OCI-LY1 (cell line): Measurements from ENCODE around the gene PC.

ENCODE experiments used
- H2AFZ ChIP-seq: fragments of 200-600 bp; sonication (generic), shearing (Covaris generic); 2 replicates; pipeline ENCODE4 v1.6.0; 2014; ENCODE audit warnings: antibody characterized with exemption, mild to moderate bottlenecking, low read length
- H3F3A ChIP-seq: fragments of 200-600 bp; sonication (generic), shearing (Covaris generic); 2 replicates; pipeline ENCODE4 v1.6.0; 2014; ENCODE audit warnings: mild to moderate bottlenecking, antibody characterized with exemption, low read length, moderate library complexity; ENCODE audit not compliant: insufficient read depth
- H3K27ac ChIP-seq: fragments of 200-600 bp; sonication (generic); 2 replicates; pipeline ENCODE4 v1.5.1; 2014; ENCODE audit warnings: low read length, mixed run types, mild to moderate bottlenecking, low read depth; ENCODE audit not compliant: poor library complexity, severe bottlenecking
- H3K27me3 ChIP-seq: fragments of 200-600 bp; sonication (generic); 2 replicates; pipeline ENCODE4 v1.6.0; 2014; ENCODE audit warnings: antibody characterized with exemption, mild to moderate bottlenecking, low read length, moderate library complexity; ENCODE audit not compliant: insufficient read depth
- H3K36me3 ChIP-seq: fragments of 200-600 bp; sonication (generic); 2 replicates; pipeline ENCODE4 v1.6.1; 2014; ENCODE audit warnings: mild to moderate bottlenecking, antibody characterized with exemption, low read length, moderate library complexity, mixed read lengths; ENCODE audit not compliant: insufficient read depth
- H3K4me1 ChIP-seq: fragments of 200-600 bp; sonication (generic); 2 replicates; pipeline ENCODE4 v1.5.1; 2014; ENCODE audit warnings: mild to moderate bottlenecking, low read length, moderate library complexity; ENCODE audit not compliant: insufficient read depth, severe bottlenecking
- H3K4me2 ChIP-seq: fragments of 200-600 bp; sonication (generic), shearing (Covaris generic); 2 replicates; pipeline ENCODE4 v1.6.1; 2014; ENCODE audit warnings: low read length
- H3K4me3 ChIP-seq: fragments of 200-600 bp; sonication (generic); 2 replicates; pipeline ENCODE4 v1.5.1; 2014; ENCODE audit warnings: low read length, low read depth, mild to moderate bottlenecking, mixed read lengths; ENCODE audit not compliant: poor library complexity, severe bottlenecking
- H3K79me2 ChIP-seq: fragments of 200-600 bp; shearing (Covaris generic); 2 replicates; pipeline ENCODE4 v1.6.1; 2016; ENCODE audit warnings: mixed run types, low read length, mixed read lengths; ENCODE audit not compliant: insufficient read depth
- H3K9ac ChIP-seq: fragments of 200-600 bp; sonication (generic), shearing (Covaris generic); 2 replicates; pipeline ENCODE4 v1.6.1; 2014; ENCODE audit warnings: mild to moderate bottlenecking, low read length, mixed read lengths
- H3K9me2 ChIP-seq: fragments of 200-600 bp; sonication (generic), shearing (Covaris generic); 2 replicates; pipeline ENCODE4 v1.6.1; 2014; ENCODE audit warnings: low read depth, mild to moderate bottlenecking, low read length, mixed read lengths
- H3K9me3 ChIP-seq: fragments of 200-600 bp; shearing (Covaris generic); 2 replicates; pipeline ENCODE4 v1.6.1; 2014; ENCODE audit warnings: low read length, mixed read lengths
- H4K20me1 ChIP-seq: fragments of 200-600 bp; sonication (generic), shearing (Covaris generic); 2 replicates; pipeline ENCODE4 v1.6.0; 2016; ENCODE audit warnings: mild to moderate bottlenecking, low read length; ENCODE audit not compliant: insufficient read depth
- CTCF ChIP-seq: fragments of 200-600 bp; sonication (generic), shearing (Covaris generic); IDR thresholded peaks from 2 replicates; pipeline ENCODE4 v1.5.1; 2017; ENCODE audit warnings: mild to moderate bottlenecking, antibody characterized with exemption, low read length, moderate library complexity, mixed read lengths
- EZH2 ChIP-seq: fragments of 200-600 bp; sonication (generic), shearing (Covaris generic); IDR thresholded peaks from 2 replicates; pipeline ENCODE4 v1.8.0; 2017; ENCODE audit warnings: borderline replicate concordance, mixed run types, mild to moderate bottlenecking, antibody characterized with exemption, low read length, moderate library complexity, mixed read lengths

Gene PC

DNA sequence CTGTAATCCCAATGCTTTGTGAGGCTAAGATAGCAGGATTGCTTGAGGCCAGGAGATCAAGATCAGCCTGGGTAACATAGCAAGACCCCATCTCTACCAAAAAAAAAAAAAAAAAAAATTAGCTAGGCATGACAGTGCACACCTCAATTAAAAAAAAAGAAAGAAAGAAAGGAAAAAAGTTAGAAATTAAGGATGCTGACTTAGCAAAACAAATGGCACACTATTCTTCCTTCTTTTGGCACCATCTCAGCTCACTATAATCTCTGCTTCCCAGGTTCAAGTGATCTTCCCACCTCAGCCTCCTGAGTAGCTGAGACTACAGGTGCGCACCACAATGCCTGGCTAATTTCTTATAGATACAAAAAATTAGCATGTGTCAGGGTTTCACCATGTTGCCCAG, 33.9 kb downstream of the PC start:
- Histone ChIP-seq H3K9me2 (no peaks in the 10 kb centered on the region), H3K4me3 (no peak overlapping the region), H3F3A (no peaks in the 10 kb centered on the region), H3K4me1 (no peaks in the 10 kb centered on the region), H3K9me3 (no peaks in the 10 kb centered on the region), H3K4me2 (no peak overlapping the region), H4K20me1 (no peaks in the 10 kb centered on the region), H3K36me3 (no peaks in the 10 kb centered on the region; the same call in 1 of the 2 replicates), H3K79me2 (no peaks in the 10 kb centered on the region), H3K27me3 (0 out of 2 replicates have a peak, but pooled peaks cover 9% of the 10 kb centered on the region), H2AFZ (no peak overlapping the region), H3K27ac (no peak overlapping the region), H3K9ac (no peak overlapping the region)
- TF ChIP-seq EZH2 (no peak), CTCF (no peak)

GRCh38 chr11:66922551-66922950, 35.6 kb downstream of the PC start:
- Histone ChIP-seq H3F3A (no peaks in the 10 kb centered on the region), H3K4me1 (no peaks in the 10 kb centered on the region), H3K4me3 (no peak overlapping the region), H3K79me2 (no peaks in the 10 kb centered on the region), H3K27me3 (0 out of 2 replicates have a peak, but pooled peaks cover 5% of the 10 kb centered on the region), H3K9ac (no peak overlapping the region), H3K9me2 (no peaks in the 10 kb centered on the region), H4K20me1 (no peaks in the 10 kb centered on the region), H3K4me2 (no peak overlapping the region), H3K9me3 (no peaks in the 10 kb centered on the region), H3K36me3 (no peaks in the 10 kb centered on the region; the same call in 1 of the 2 replicates), H2AFZ (no peak overlapping the region), H3K27ac (no peak overlapping the region)
- TF ChIP-seq CTCF (no peak), EZH2 (no peak)

- Histone ChIP-seq H3K9me3 (no peaks in the 10 kb centered on the region), H3K27me3 (0 out of 2 replicates have a peak, but pooled peaks cover 4% of the 10 kb centered on the region), H4K20me1 (no peaks in the 10 kb centered on the region), H3K27ac (no peak overlapping the region), H3K79me2 (no peaks in the 10 kb centered on the region), H2AFZ (no peak overlapping the region), H3K4me2 (no peak overlapping the region), H3K4me3 (no peak overlapping the region), H3K4me1 (no peaks in the 10 kb centered on the region), H3K9ac (no peak overlapping the region), H3F3A (no peaks in the 10 kb centered on the region), H3K36me3 (no peaks in the 10 kb centered on the region; the same call in 1 of the 2 replicates), H3K9me2 (no peaks in the 10 kb centered on the region)
- no peak for TF ChIP-seq EZH2
- TF ChIP-seq CTCF: no peak
These were observed 37.0 kb downstream of the PC start for GRCh38 chr11:66920978-66921784.
